Hematopoietic multipotent progenitor cell treated with erythropoietin and hydrocortisone succinate and interleukin-3 and kit ligand, for 6 days (in vitro differentiated cells): ENCODE data around the gene PSME2.

Source experiments
- DNase-seq: peaks from one replicate; pipeline ENCODE4 v3.0.0-alpha.2; 2015

The PSME2 gene

DNA sequence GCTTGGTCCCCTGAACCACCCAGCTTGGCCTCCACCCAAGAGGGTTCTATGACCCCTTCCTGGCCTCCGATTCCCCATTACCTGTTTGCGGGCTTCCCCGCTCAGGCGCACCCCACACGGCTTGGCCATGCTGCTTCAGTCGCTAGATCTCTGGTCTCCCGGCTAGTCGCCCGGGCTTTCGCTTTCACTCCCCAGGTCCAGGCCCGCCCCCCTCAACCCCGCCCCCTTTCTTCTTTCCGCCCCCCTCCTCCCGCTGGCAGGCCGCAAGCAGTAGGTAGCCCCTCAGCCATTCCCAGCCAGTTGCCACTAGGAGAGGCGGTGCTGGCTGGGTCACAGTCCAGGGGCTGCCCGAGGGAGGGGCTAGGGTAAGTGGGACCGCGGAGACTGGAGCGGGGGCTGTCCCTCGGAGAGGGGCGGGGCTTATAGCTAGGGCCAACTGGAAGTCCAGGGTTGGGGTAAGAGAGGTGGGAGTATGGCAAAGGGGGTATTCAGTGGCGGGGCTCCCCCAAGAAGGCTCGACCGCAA is at the start of gene PSME2:
Gene PSME2, minus strand, starts transcription at position 158 of the 525 bp plus-strand sequence. Its CDS starts 29 bp downstream, at position 129.
- DNase-seq = peak; percentile 97

DNA sequence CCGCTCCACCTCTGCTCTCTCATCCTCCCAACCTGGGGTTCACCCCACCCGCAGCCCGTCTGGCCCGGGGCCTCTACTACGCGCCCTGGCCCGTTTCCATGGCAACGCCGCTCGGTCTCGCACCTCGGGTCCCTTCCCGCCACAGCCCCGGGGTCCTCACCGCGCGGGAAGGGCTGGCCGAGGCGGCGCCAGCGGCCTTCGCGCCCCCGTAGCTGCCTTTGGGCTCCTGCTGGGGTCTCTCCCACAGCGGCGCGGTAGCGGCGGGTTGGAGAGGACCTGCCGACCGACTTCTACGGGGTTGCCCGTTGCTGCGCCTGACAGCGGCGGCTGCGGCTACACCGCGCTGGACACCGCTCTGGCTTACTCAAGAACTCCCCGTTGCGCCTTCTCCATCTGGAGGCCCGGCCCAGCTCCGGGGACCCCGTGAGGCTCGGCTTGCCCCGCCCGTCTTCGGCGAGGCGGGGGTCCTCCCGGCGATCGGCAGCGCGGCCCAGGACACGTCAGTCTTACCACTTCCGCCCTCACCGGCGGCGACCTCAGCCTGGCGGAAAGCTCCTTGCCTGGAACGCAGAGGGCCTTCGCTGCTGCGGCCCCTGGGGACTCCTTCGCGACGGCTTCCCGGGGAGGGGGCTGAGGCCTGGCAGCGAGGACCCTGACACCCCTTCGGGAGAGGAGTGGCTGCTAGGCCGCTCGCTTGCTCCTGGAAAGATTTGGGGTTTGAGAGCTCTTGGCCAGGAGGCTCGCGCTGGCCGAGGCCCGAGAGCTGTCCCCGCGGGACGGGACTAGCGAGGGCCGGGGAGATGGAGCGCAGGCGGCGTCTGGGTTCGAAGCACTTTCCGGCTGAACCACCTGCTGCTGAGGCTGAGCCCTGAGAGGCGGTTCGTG is 49.0 kb upstream of the PSME2 start, which contains the start of gene TM9SF1:
Gene TM9SF1, minus strand, starts transcription at position 256 of the 885 bp plus-strand sequence. CDS start 422 bp downstream, outside the sequence.
- DNase-seq = peak; percentile 93

GRCh38 chr14:24194873-24195185 is 48.4 kb upstream of the PSME2 start:
- DNase-seq = peak; percentile 17

- no peak for DNase-seq
These were observed 47.9 kb upstream of the PSME2 start for GRCh38 chr14:24194186-24194872.

DNA sequence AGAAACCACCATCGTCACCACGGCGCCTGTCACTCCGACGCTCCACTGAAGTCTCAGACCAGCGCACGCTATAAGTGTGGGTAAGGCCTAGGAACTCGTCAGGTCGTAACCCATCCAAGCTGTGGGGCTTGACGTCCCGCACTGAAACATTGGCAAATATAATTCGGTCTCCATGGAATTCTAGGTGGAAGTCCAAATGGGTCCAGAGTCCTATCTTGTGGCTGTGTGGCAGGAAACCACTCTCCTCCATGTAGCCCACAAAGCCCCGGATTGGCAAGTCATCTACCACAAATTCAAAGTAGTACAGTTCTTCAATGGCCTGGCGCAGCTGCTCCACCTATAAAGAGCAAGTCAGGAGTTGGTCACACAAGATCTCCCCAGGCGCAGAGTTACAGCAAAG is 46.5 kb upstream of the PSME2 start:
- no peak for DNase-seq

GRCh38 chr14:24190416-24190815 is 44.0 kb upstream of the PSME2 start:
- no peak for DNase-seq

GRCh38 chr14:24189460-24189859 is 43.0 kb upstream of the PSME2 start:
- no peak for DNase-seq

DNA sequence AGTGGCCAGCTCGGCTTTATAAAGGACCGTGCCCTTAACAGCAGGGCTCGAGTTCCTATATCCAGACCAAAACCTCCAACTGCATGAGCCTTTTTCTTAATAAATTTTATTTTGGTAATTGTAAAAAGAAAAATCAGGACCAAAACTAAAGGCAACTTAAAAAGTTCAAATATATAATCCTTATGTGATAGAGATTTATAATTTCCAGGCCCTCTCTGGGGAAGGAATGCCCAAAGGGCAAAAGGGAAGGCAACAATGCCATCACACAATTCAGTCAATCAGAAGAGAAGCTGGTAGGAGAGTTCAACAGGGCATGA is 42.6 kb upstream of the PSME2 start:
- no peak for DNase-seq

DNA sequence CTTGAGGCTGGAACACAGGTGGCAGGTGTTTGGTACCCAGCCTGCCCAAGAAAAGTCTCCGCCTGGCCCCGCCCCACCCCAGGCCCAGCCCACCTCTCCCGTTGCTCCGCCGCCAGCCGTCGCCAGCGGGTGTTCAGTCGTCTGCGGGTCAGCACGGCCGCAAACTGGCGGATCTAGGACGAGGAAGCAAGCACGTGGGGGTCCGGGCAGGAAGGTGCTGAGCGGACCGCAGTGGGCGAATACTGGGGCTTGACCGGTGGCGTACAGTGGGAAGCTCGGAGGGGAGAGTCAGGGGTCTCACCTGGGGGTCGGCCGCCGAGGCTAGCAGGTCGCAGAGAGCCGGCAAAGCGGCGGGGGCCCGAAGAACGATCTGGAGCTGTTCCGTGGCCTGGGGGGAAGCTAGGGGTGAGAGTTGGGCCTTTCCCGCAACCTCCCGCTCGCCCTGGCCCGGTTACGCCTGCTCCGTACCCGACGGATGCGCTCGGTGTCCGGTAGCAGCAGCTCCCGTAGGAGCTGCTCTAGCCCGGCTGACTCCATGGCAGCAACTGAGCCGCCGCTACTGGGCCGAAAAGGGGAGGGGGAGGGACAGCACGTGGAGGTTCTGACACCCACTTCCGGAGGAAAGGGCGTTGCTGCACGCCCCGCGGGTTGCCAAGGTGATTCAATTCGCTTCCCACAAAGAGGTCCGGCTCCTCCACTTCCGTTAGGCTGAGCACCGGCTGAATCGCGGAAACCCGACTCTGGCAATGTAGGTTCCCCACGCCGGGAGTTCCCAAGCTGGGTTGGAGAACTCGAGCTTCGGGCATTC is 42.0 kb upstream of the PSME2 start, which contains the start of gene IPO4:
Gene IPO4, minus strand, starts transcription at position 566 of the 808 bp plus-strand sequence. Its CDS starts 29 bp downstream, at position 537.
- peak; percentile 99 for DNase-seq

DNA sequence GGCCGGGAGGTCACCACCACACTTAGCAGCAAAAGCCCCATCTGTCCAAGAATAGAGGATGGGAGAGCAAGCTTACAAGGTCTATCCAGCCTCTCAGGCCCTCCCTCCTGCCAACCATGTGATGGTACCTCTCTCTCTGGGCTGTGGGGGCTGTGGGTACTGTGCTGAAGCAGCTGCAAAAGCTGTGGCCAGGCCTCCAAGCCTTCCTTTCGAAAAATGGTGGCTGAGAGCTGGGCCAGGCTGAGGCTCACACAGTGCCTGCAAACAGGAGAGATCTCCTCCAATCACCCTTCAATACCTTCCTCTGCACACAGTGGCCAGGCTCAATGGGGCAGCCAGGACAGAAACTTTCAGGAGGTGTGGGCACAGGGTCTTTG is 41.1 kb upstream of the PSME2 start:
- DNase-seq = no peak

GRCh38 chr14:24186831-24187538 is 40.6 kb upstream of the PSME2 start:
- no peak for DNase-seq

DNA sequence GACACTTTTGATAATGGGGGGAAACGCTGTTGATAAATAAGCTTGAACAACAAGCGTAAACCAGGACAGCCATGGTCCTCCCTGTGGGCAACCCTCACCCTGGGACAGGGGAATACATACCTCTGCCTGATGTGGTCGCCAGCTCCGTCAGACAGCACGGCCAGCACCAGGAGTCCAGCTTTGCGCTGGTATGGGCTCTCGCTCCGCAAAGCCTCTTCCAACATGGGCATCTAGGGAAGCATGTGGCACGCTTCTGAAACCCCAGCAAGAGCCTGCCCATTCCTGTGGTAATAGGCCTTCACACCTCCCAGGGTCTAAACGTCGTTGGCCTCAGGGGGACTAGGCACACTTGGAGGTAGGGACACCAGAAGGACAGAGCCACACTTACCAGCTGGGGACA is 39.3 kb upstream of the PSME2 start:
- DNase-seq = no peak

GRCh38 chr14:24185026-24185425 is 38.6 kb upstream of the PSME2 start:
- no peak for DNase-seq

- DNase-seq = no peak
These were observed 37.9 kb upstream of the PSME2 start for GRCh38 chr14:24184104-24184970.

GRCh38 chr14:24183014-24183481 is 36.6 kb upstream of the PSME2 start:
- DNase-seq = no peak

DNA sequence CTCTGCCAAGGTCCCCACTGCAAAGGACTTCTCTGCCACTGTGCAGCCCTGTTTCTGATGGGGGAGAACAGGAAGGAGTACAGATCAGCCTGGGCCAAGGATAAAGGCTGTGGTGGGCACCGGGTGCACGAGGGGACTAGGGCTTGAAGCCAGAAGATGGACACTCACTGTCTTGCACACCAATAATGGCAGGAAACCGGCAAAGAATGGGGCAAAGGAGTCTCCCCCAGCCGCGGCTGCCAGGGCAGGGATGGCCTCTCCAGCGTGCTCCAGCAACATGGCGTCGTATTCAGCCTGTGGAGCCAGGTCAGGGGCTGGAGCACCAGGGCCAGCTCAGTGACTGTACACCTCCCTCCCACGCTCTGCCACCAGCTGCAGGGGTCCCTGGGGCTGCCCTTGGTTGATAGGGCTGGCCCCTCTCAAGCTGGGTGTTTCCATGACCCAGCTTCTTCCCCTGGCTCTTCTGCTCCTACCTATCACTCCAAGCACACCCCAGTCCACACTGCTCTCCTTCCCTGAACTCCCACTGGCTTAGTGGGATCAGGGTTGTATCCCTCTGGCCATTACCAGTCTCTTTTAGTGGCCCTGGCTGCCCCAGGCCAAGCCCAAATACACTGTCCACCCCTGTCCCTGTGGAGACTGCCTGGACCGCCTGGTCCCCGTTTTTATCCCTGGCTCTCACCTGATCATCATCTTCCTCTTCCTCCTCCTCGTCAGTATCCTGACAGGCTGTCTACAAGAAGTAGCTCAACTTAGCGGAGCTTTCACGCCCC is 35.9 kb upstream of the PSME2 start:
- no peak for DNase-seq

- peak; percentile 0 for DNase-seq
These were observed 35.1 kb upstream of the PSME2 start for GRCh38 chr14:24181371-24182077.

DNA sequence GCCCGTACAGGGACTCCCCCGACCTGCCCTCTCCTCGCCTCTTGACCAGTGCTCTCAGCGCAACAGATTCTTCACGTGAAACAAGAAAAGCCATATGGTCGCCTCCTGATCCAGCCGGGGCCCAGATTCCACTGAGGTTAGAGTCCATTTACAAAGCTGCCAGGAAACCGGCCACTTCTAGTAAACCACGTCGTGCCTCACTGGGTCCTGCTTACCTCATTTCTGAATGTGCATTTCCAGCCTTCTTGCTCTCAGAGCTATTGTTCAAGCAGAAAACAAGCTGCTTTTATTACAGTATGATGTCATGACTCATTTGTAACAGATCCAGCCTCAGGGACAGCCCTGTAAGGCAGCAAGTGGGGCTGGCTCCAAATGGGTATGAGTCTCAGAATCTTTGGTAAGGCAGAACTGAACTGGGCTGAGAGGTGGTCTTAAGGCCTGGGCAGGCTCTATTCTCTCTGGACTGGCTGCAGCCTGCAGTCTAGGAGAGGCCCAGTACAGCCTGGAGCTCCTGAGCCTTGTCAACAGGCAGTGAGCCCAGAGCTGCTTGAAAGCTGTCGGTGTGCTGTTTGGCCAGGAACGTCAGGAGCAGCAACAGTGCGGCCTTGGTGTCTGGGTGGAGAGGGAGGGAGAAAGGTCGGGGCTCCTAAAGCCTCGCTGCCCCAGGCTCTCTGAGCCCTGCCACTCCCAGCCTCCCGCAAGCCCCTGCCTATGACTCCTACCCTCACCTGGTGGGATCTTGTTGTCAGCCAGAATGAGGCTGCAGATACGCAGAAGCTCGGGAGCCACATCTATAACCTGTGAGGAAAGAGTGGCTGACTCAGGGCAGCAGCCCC is 33.8 kb upstream of the PSME2 start:
- no peak for DNase-seq
